ENCODE measurements around the gene PPARD.

- TF ChIP-seq ZNF274 (IDR thresholded peaks at IDR 0.05; ENCODE audit: low read depth, low read length) (no peak), SUZ12 (IDR thresholded peaks at IDR 0.05; ENCODE audit: extremely low read depth, insufficient read depth, insufficient read length) (no peak)
These were observed 68.7 kb downstream of the PPARD start for GRCh38 chr6:35411066-35411465.
